GM12872 (cell line): ENCODE results near the gene DIPK1C.

Source experiments
- CTCF ChIP-seq: IDR thresholded peaks from 3 replicates; pipeline ENCODE4 v1.5.1; 2011; ENCODE audit warnings: low read depth, mild to moderate bottlenecking, low read length, moderate library complexity; ENCODE audit not compliant: insufficient read depth

The DIPK1C gene

GRCh38 chr18:74407888-74408287 lies 49.2 kb downstream of the DIPK1C start:
- TF ChIP-seq CTCF: no peak

GRCh38 chr18:74402806-74403433 lies 54.2 kb downstream of the DIPK1C start:
- no peak for TF ChIP-seq CTCF

- TF ChIP-seq CTCF: no peak
These were observed 56.3 kb downstream of the DIPK1C start for GRCh38 chr18:74400813-74401212.

GRCh38 chr18:74399091-74399887 lies 57.8 kb downstream of the DIPK1C start:
- TF ChIP-seq CTCF: no peak

- 0 out of 3 replicates have a peak, but pooled peaks have one; percentile 21 for TF ChIP-seq CTCF
These were observed 59.5 kb downstream of the DIPK1C start for GRCh38 chr18:74397572-74397971.

GRCh38 chr18:74396171-74397169 lies 60.6 kb downstream of the DIPK1C start:
- no peak for TF ChIP-seq CTCF
